GM18858 (cell line): ENCODE data around the gene PPDPF.

ENCODE experiments used
- ATAC-seq: cut with Tn5 transposase; IDR thresholded peaks from one replicate; pipeline ENCODE4 v1.9.1; 2021; ENCODE audit not compliant: unreplicated experiment

PPDPF gene

DNA sequence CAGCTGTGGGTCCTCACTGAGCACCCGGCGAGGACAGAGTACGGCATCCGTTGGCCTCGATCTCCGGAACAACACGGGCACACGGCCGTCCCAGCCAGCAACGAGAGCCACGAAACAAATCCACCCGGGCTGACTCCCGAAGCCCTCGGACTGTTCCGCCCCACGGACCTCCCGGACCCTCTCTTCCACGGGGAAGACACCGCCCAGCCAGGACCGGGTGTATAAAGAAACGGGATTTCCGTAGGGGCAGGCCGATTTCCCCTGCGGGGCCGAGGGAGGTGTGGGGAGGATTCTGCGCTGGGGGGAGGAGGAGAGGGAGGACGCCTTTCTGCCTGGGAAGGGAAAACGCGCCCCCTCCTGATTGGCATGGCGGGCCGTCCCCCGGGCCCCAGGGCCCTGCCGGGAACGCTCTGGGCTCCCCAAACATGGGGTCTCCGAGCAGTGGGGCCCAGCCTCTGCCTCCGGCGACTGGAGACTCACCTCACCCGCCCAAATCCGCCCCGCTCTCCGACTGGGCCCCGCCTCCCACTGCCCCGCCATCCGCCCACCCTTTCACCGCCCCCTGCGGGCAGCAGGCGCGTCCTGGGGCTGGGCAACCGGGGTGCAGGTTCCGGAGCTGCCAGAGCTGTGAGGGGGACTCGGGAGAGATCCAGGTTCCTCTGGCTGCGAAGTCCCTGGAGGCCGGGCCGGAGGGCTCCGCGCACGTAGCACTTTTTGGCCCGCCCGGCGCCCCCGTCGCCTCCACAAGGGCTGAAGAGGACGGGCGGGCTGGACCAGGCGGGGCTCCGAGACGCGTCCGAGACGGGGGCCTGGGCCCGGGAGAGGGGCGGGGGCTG lies 679 bp upstream of the PPDPF start:
- peak; percentile 32 for ATAC-seq

DNA sequence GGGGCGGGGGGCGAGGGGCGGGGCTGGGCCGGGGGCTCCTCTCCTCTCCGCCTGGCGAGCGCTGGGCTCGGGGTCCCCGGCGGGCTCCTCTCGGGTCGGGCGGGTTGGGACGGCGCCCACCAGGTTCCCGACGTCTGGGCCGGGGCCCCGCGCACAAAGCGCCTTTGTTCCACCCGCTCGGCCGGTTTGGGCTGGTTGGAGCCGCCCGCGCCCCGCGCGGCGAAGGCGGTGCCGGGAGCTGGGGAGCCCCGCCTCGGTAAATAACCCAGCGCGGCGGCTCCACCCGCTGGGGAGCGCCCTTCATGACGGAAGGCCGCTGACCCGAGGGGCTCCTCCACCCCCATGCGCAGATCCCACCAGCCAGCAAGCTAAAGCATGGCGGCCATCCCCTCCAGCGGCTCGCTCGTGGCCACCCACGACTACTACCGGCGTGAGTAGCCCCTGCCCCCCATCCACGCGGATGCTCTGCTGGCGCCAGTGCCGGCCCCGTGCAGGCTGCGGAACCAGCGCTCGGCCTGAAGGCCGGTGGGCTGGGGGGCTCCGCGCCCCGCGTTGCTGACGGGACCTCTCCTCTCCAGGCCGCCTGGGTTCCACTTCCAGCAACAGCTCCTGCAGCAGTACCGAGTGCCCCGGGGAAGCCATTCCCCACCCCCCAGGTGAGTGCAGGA lies 503 bp downstream of the PPDPF start:
- peak; percentile 26 for ATAC-seq

DNA sequence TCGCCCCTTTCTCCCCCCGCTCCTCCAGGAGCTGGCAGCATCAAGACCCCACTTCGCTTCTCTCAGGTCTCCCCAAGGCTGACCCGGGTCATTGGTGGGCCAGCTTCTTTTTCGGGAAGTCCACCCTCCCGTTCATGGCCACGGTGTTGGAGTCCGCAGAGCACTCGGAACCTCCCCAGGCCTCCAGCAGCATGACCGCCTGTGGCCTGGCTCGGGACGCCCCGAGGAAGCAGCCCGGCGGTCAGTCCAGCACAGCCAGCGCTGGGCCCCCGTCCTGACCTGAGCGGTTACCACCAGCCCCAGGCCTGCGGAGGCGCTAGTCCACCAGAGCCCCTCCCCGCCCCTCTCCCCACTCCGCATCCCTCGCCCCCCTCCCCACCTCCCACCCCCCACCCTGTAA lies 1.0 kb downstream of the PPDPF start:
- ATAC-seq: no peak

DNA sequence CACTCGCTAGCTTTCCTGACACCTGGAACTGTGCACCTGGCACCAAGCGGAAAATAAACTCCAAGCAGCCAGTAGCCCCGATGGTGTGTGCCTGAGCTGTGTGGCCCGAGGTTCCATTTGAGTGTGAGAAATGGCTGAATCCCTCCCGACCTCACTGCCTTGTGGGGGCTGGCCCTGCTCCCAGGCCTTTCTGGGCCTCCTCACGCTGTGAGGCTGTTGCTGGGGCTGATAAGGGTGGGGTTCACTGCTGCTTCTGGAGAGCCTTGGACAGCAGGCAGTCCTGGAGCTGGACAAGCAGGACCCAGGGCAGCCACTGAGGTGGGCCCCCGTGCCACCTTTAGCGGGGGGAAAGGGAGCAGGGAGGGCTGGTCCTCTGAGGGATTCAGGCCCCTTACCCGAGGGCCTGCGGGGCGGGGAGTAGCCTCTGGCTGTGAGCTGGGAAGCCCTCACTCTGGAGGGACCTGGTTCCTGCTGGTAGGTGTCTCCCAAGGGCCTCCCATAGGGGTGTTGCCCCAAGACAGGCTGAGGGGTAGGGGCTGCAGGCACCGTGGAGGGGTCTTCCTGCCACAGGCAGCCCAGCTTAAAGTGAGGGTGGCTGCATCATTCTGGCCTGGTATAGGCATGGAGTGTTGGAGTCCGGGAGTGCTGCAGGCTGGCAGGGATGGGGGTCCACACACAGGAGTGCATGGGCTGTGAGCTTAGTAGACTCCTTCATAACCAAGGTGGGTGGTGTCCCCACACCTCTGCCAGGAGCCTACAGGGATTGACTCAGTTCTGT lies 1.7 kb downstream of the PPDPF start:
- no peak for ATAC-seq

DNA sequence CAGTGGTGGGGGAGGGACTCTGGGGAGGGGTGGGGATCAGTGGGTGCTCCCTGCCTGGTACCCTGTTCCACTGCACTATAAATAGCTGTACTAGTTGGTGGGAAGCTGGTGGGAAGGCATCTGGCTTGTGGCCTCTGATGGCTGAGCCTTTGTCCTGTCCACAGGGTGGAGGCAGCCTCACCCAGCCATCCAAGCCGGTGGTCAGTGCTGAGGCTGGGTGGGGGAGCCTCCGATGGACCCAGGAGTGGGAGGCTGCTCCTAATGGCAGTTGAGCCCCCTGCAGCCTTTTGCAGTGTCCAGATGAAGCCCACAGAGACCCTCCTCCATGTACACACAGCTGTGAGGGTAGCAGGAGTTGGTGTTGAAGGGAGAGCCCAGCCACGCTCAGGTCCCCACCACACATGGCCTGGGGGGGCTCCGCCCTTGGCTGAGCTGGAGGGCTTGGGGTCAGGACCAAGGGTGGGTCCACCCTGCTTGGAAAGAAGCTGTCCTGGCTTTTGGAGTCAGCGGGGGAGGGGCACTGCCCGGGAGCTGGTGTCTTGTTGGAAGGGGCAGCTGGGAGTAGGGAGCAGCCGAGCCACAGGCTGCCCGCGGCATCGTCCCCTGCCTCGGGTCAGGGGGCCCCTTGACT lies 2.5 kb downstream of the PPDPF start:
- no peak for ATAC-seq

DNA sequence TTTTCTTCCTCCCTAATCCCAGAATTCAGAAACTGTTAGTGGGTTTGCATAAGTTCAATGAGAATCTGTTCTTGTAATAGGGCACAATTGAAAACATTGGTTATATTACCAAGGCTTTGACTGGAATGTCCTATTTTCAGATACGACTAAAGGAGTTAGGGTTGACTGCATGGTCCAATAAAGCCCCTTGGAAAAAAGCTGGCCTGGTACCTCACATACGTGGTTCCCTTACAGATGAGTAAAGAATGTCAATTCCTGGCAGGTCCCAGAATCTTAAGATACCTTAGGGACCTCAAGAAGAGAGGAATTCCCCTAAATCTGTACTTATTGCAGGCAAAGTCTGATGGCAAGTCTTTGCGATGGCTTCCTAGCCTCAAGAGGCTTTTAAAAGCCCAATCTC lies 4.6 kb downstream of the PPDPF start:
- ATAC-seq: no peak

DNA sequence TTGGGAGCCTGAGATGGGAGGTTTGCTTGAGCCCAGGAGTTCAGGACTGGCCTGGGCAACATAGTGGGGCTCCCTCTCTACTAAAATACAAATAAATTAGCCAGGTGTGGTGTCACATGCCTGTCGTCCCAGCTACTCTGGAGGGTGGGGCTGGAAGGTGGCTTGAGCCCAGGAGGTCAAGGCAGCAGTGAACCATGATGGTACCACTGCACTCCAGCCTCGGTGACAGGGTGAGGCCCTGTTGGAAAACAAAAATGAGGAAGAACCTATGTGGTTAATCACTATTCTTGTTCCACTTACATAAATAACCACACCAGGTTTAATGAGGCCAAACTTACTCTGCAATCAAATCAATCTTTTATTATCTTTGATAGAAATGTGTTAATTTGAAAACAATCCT lies 5.4 kb downstream of the PPDPF start:
- ATAC-seq: no peak

DNA sequence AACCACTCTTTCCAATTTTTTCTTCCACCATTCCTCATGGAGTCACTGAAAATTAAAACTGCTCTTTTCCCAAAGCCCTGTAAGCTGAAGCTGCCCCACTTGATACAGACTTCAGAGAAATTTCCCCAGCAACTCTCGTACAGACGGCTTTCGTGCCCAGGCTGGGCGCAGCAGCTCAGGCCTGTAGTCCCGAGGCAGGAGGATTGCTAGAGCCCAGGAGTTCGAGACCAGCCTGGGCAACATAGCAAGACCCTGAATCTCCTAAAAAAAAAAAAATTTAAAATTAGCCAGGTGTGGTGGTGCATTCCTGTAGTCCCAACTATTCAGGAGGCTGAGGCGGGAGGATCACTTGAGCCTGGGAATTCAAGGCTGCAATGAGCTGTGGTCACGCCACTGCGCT lies 6.6 kb downstream of the PPDPF start:
- ATAC-seq: no peak

DNA sequence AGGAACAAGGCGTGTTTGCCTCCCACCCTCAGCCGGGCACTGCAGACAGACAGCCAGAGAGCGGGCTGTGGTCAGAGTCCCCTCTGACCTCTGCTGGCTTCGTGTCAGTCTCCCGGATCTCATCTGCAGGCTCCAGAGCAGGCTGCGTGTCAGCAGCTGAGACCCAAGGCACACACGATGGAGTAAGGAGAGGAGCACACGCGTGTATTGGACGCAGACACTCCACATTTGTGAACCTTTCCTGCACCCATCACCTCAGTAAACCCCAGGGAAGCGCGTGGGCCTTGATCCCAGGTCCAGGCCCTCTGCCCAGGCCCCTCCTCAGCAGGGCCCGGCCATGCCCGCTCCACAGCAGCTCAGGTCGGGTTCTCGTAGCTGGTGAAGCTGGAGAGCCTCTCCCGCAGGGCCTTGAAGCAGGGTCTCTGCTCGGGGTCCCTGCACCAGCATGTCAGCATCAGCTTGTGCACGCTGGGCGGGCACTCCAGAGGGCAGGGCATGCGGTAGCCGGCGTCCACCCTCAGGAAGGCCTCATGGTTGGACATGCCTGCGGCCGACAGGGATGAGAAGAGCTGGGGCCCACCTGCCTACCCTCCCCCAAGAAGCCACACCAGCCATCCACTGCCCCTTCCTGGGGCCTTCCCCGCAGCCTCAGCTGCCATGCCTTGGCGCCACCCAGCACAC lies 8.8 kb downstream of the PPDPF start:
- no peak for ATAC-seq

DNA sequence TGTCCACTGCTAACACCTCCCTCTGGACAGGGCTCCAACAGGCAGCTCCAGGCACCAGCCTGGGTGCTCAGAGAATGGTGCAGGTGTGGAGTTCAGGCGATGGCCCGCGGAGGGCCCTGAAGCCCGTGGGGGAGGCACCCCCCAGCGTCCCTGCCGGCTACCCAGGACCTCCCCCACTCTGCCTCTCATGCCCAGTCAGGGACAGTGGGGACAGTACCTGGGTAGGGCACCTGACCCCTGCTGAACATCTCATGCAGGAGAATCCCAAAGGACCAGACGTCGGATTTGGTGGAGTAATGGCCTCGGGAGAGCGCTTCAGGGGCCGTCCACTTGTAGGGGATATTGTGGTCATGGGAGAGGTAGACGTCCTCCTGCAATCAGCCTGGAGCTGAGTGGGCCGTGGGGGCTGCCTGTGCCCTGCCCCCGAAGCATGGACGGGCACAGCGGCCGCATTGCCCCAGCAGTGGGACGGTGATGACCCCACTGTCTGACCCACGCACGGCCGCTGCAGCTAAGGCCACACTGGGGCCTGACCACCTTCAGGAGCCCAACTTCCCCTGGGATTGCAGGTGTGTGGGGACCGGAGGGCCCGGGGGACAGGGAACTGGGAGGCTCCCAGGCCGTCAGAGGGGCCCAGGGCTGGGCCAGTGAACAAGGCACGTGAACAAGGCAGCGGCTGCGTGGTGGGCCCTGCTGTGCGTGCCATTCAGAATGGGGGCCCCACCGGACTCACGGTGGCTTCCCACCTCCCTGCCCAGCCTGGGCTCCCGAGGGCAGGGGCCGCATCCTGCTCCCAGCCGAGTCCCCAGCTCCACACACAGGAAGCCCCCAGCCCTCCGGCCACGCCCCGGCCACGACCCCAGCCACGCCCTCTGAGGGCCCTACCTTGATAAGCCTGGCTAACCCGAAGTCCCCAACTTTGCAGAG lies 9.6 kb downstream of the PPDPF start:
- no peak for ATAC-seq

DNA sequence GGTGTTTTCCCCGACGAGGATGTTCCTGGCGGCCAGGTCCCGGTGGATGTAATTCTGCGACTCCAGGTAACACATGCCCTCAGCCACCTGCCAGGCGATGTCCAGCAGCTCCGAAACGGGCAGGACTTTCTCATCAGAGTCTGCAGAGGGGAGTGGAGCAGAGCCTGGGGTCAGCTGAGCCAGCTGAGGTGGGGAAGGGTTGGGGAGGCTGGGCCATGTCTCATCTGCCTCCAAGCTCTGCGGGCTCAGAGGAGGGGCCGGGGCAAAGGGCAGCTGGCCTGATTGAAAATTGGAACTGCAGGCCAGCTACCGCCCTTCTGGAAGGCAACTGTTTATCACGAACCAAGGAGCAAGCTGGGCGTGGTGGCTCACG lies 10.2 kb downstream of the PPDPF start:
- ATAC-seq: no peak

DNA sequence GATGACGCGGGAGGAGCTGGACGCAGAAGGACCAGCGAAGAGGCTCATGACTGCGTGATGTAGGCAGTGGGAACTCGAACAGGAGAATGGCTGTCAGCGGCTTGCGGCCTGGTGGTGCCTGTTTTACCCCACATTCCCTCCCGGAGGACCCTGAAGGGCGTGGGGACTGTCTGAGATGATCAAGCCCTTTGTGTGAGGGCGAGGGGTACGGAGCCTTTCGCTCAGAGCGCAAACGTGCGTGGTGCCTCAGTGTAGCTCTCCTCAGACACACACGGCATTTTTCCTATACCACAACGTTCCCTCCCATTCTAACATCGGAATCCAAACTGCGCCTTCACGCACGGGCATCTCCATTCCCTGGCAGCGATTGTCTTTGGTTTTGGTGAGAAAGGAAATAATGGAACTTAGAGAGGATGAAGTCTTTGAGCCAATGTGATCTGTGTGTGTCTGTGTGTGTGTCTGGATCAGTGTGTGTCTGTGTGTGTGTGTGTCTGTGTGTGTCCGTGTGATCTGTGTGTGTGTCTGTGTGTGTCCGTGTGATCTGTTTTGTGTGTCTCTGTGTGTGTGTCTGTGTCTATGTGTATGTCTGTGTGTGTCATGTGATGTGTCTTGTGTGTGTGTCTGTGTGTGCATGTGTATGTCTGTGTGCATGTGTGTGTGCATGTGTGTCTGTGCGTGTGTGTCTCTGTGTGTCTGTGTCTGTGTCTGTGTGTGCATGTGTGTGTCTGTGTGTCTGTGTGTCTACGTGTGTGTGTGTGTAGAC lies 11.3 kb downstream of the PPDPF start:
- ATAC-seq: no peak

DNA sequence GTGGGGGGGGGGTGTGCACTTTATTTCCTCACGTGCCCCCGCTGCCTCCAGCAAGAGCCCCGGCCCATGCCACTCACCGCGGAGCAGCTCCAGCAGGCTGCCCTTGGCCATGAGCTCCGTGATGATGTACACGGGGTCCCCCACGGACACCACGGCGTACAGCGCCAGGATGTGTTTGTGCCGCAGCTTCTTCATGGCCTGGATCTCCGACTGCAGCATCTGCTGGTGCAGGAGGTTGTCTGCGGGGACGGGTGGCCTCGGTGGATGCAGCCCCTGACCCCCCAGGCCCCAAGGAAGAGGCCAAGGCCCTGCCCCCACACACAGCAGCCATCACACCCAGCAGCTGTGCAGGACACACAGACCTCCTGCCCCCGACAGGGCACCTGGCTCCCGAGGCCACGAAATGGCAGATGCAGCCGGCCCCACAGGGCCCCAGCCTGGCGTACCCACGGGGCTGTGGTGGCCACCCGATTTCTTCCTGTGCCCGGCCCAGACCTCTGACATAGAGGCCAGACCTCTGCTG lies 11.9 kb downstream of the PPDPF start:
- ATAC-seq: no peak

DNA sequence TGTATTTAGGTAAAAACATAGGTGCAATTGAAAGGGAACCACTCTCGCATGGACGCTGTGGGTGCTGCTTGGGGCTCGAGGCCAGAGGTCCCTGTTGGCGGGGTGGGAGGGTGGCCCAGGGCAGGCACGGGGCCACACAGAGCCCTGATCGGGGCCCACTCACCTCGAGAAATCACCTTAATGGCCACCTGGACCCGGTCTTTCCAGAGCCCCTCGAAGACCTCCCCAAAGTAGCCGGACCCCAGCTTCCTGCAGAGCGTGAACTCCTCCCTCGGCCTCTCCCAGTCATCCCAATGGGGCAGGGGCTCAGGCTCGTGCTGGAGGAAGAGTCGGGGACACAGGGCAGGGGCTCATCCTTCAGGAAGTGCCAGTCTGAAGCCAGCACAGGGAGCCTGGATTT lies 12.8 kb downstream of the PPDPF start:
- ATAC-seq: no peak

DNA sequence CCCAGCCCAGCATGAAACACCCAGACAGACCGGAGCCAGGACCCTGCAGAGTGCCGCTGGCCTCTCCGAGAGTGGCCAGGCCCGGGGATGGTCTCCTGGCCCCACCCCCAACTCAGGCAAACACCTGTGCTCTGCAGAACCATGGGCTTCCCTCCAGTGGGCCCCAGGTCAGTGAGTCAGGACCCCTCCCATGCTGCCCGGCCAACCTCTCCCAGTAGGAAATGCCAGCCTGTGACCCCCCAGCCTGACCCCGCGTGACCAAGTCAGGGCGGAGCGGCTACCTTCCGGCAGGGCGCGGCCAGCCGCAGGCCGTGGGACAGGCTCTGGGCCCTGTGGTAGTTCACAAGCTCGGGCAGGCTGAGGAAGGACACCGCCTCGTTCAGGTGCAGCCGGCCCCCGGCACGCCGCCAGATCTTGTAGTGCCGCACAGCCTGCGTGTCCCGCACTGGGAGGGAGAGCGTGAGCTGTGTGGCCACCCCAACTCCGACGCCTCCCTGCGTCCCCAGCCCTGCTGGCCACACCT lies 13.4 kb downstream of the PPDPF start:
- ATAC-seq: no peak

DNA sequence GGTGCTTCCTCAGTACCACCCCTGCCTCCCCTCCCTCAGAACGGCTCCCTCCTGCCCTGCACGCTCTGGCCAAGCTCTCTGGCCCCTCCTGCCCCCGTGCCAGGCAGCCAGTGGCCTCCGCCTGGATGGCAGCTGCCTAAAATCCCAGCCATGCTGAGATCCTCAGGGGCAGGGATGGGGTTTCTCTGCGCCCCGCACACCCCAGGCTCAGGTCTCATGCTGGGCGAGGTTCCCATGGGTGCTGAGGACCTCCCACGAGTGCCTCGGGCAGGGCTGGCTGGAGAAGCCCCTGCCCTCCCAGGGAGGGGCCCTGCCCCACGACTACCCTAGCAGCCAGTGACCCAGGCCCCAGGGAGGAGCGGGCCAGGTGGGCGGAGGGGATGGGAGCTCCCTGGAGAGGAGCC lies 13.9 kb downstream of the PPDPF start:
- no peak for ATAC-seq

DNA sequence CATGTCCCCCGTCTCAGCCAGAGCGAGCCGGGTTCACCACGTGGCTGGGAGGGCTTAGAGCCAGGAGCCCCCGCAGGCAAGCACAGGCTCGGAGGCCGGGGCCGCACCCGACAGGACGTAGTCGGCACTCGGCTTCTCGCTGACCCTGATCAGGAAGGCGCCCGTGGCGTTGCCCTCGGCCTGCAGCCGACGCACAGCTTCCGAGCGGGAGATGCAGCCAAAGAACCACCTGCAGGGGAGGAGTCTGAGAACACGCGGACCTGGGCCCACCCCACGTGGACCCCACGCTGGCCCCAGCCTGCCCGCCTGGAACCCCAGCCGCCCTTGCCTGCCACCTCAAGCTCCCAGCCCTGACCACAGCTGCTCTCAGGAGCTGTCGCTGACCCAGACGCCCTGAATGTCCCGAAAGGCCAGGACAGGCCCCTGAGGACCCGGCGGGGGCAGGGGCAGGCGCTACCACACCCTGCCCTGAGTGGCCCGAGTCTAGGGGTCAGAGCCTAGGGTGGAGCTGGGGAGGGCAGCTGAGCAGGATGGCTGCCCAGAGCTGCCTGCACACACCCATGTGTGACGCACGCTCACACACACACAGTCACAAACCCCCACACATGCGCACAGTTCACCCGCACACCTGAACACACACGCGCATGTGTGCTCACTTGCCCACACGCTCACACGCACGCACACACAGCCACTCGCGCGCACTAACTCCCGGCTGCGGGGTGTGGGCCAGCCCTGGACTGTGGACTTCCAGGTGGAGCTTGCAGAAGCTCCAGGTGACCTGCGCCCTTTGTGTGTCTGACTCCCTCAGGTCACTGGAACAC lies 14.5 kb downstream of the PPDPF start:
- no peak for ATAC-seq
